Raji (cell line): ENCODE results near the gene TRAF2.

Experiments
- POLR2A ChIP-seq: IDR thresholded peaks from 2 replicates; pipeline ENCODE4 v1.6.1; 2011; ENCODE audit warnings: low read depth, low read length, control low read depth; ENCODE audit not compliant: insufficient read depth

Gene TRAF2

GRCh38 chr9:136916330-136917184 is 30.2 kb downstream of the TRAF2 start:
- no peak for TF ChIP-seq POLR2A

GRCh38 chr9:136917902-136918301 is 31.6 kb downstream of the TRAF2 start:
- TF ChIP-seq POLR2A, result no peak

GRCh38 chr9:136920069-136920468 is 33.8 kb downstream of the TRAF2 start:
- TF ChIP-seq POLR2A, result no peak

GRCh38 chr9:136920734-136921231 is 34.5 kb downstream of the TRAF2 start:
- no peak for TF ChIP-seq POLR2A

GRCh38 chr9:136921307-136921706 is 35.0 kb downstream of the TRAF2 start:
- TF ChIP-seq POLR2A, result no peak

- TF ChIP-seq POLR2A, result no peak
Measured at GRCh38 chr9:136921718-136922117, 35.4 kb downstream of the TRAF2 start.

GRCh38 chr9:136922540-136922939 is 36.2 kb downstream of the TRAF2 start:
- TF ChIP-seq POLR2A, result no peak

- TF ChIP-seq POLR2A, result no peak
Measured at GRCh38 chr9:136923881-136924280, 37.6 kb downstream of the TRAF2 start.

GRCh38 chr9:136925414-136926153 is 39.3 kb downstream of the TRAF2 start:
- TF ChIP-seq POLR2A, result no peak

- TF ChIP-seq POLR2A, result no peak
Measured at GRCh38 chr9:136926154-136926704, 39.9 kb downstream of the TRAF2 start.

- no peak for TF ChIP-seq POLR2A
Measured at GRCh38 chr9:136926749-136927148, 40.4 kb downstream of the TRAF2 start.

GRCh38 chr9:136927343-136928271 is 41.3 kb downstream of the TRAF2 start:
- TF ChIP-seq POLR2A, result no peak

GRCh38 chr9:136928591-136928990 is 42.3 kb downstream of the TRAF2 start:
- TF ChIP-seq POLR2A, result no peak

GRCh38 chr9:136930014-136930413 is 43.7 kb downstream of the TRAF2 start:
- no peak for TF ChIP-seq POLR2A
